HEK293 (cell line): ENCODE results near the gene ST8SIA5.

Source experiments
- CTCF ChIA-PET: fragments of 350-600 bp; formaldehyde crosslinking; extraction: SDS; loops from one replicate; lab custom pipeline; 2021; ENCODE audit warnings: antibody characterized with exemption; lab: Yijun Ruan, JAX
- POLR2A ChIA-PET: fragments of 300-600 bp; formaldehyde crosslinking; extraction: SDS; loops from one replicate; lab custom pipeline; 2020; ENCODE audit warnings: antibody characterized with exemption, inconsistent platforms; lab: Yijun Ruan, JAX
- H3K27ac ChIP-seq: fragments of 200-500 bp; sonication (Bioruptor generic); 2 replicates; pipeline ENCODE4 v1.5.1; 2014; ENCODE audit warnings: low read depth, low read length, control low read depth, inconsistent platforms; ENCODE audit errors: extremely low read depth
- H3K36me3 ChIP-seq, 2 experiments: fragments of 200-500 bp in 1 of 2; sonication (Bioruptor generic) in 1 of 2; 1 replicate in 1 of 2; 2 replicates in 1 of 2; pipeline ENCODE4 v1.5.1; 2014 to 2017; ENCODE audit warnings: inconsistent platforms in 2 of 2, low read length in 2 of 2; ENCODE audit not compliant: control insufficient read depth in 2 of 2, insufficient read depth in 1 of 2
- H3K4me1 ChIP-seq: fragments of 200-500 bp; sonication (Bioruptor generic); 2 replicates; pipeline ENCODE4 v1.5.1; 2014; ENCODE audit warnings: mild to moderate bottlenecking, low read length, inconsistent platforms; ENCODE audit not compliant: control insufficient read depth, insufficient read depth
- H3K4me3 ChIP-seq: 2 replicates; pipeline ENCODE4 v1.5.1; 2011; ENCODE audit warnings: low read depth, mild to moderate bottlenecking, control low read depth, low read length, moderate library complexity
- H3K9me3 ChIP-seq: fragments of 200-500 bp; sonication (Bioruptor generic); 2 replicates; pipeline ENCODE4 v1.5.1; 2014; ENCODE audit warnings: low read depth, low read length, inconsistent platforms; ENCODE audit not compliant: control insufficient read depth, insufficient read depth
- FEZF1 ChIP-seq: fragments of 450-650 bp; formaldehyde crosslinking; IDR thresholded peaks from 2 replicates; pipeline ENCODE4 v1.5.1; 2016; ENCODE audit warnings: missing biosample characterization, missing genetic modification characterization
- GFI1B ChIP-seq: fragments of 450-650 bp; formaldehyde crosslinking; IDR thresholded peaks from 2 replicates; pipeline ENCODE4 v1.5.1; 2016; ENCODE audit warnings: missing biosample characterization, missing genetic modification characterization
- GLIS1 ChIP-seq: fragments of 450-650 bp; formaldehyde crosslinking; IDR thresholded peaks from 2 replicates; pipeline ENCODE4 v1.5.1; 2016; ENCODE audit warnings: missing biosample characterization, missing genetic modification characterization
- GLIS2 ChIP-seq: fragments of 450-650 bp; formaldehyde crosslinking; IDR thresholded peaks from 2 replicates; pipeline ENCODE4 v1.5.1; 2016; ENCODE audit warnings: missing biosample characterization, missing genetic modification characterization
- ZFHX2 ChIP-seq: fragments of 450-650 bp; formaldehyde crosslinking; conservative IDR thresholded peaks from 2 replicates; pipeline ENCODE4 v1.5.1; 2016; ENCODE audit warnings: missing biosample characterization, missing genetic modification characterization
- ZFP3 ChIP-seq: fragments of 450-650 bp; formaldehyde crosslinking; IDR thresholded peaks from 2 replicates; pipeline ENCODE4 v1.5.1; 2016; ENCODE audit warnings: low read depth, missing biosample characterization, missing genetic modification characterization
- ZFP37 ChIP-seq: fragments of 450-650 bp; formaldehyde crosslinking; IDR thresholded peaks from 2 replicates; pipeline ENCODE4 v1.5.1; 2016; ENCODE audit warnings: missing biosample characterization, missing genetic modification characterization
- ZNF155 ChIP-seq: fragments of 450-650 bp; formaldehyde crosslinking; IDR thresholded peaks from 2 replicates; pipeline ENCODE4 v1.5.1; 2016; ENCODE audit warnings: missing biosample characterization, missing genetic modification characterization
- ZNF16 ChIP-seq: fragments of 450-650 bp; formaldehyde crosslinking; IDR thresholded peaks from 2 replicates; pipeline ENCODE4 v1.5.1; 2016; ENCODE audit warnings: low read depth, missing biosample characterization, missing genetic modification characterization
- ZNF2 ChIP-seq: fragments of 450-650 bp; formaldehyde crosslinking; IDR thresholded peaks from 2 replicates; pipeline ENCODE4 v1.5.1; 2016; ENCODE audit warnings: missing biosample characterization, missing genetic modification characterization
- ZNF292 ChIP-seq: fragments of 450-650 bp; formaldehyde crosslinking; IDR thresholded peaks from 2 replicates; pipeline ENCODE4 v1.5.1; 2016; ENCODE audit warnings: low read depth, missing biosample characterization, missing genetic modification characterization, borderline replicate concordance
- ZNF670 ChIP-seq: fragments of 450-650 bp; formaldehyde crosslinking; IDR thresholded peaks from 2 replicates; pipeline ENCODE4 v1.5.1; 2016; ENCODE audit warnings: missing biosample characterization, missing genetic modification characterization, low read depth
- ZNF776 ChIP-seq: fragments of 450-650 bp; formaldehyde crosslinking; IDR thresholded peaks from 2 replicates; pipeline ENCODE4 v1.5.0; 2017; ENCODE audit warnings: missing biosample characterization, missing genetic modification characterization, borderline replicate concordance
- ZNF785 ChIP-seq: fragments of 450-650 bp; formaldehyde crosslinking; IDR thresholded peaks from 2 replicates; pipeline ENCODE4 v1.5.1; 2016; ENCODE audit warnings: missing biosample characterization, missing genetic modification characterization
- ZNF843 ChIP-seq: fragments of 450-650 bp; formaldehyde crosslinking; IDR thresholded peaks from 2 replicates; pipeline ENCODE4 v1.5.1; 2016; ENCODE audit warnings: missing biosample characterization, missing genetic modification characterization
- ZXDB ChIP-seq: fragments of 450-650 bp; formaldehyde crosslinking; IDR thresholded peaks from 2 replicates; pipeline ENCODE4 v1.5.1; 2016; ENCODE audit warnings: missing biosample characterization, missing genetic modification characterization
- TF ChIP-seq, protein P1 (sequence below): fragments of 450-650 bp; formaldehyde crosslinking; IDR thresholded peaks from 2 replicates; pipeline ENCODE4 v1.5.1; 2016; ENCODE audit warnings: missing biosample characterization, missing genetic modification characterization
- TF ChIP-seq, protein P2 (sequence below): fragments of 450-650 bp; formaldehyde crosslinking; IDR thresholded peaks from 2 replicates; pipeline ENCODE4 v1.5.1; 2016; ENCODE audit warnings: missing biosample characterization, missing genetic modification characterization
- TF ChIP-seq, protein P3 (sequence below): fragments of 450-650 bp; formaldehyde crosslinking; IDR thresholded peaks from 2 replicates; pipeline ENCODE4 v1.5.1; 2016; ENCODE audit warnings: missing biosample characterization, missing genetic modification characterization
- TF ChIP-seq, protein P4 (sequence below): fragments of 450-650 bp; formaldehyde crosslinking; optimal IDR thresholded peaks from 2 replicates; pipeline ENCODE3; 2016; ENCODE audit warnings: missing biosample characterization, mild to moderate bottlenecking, missing genetic modification characterization

Gene ST8SIA5

DNA sequence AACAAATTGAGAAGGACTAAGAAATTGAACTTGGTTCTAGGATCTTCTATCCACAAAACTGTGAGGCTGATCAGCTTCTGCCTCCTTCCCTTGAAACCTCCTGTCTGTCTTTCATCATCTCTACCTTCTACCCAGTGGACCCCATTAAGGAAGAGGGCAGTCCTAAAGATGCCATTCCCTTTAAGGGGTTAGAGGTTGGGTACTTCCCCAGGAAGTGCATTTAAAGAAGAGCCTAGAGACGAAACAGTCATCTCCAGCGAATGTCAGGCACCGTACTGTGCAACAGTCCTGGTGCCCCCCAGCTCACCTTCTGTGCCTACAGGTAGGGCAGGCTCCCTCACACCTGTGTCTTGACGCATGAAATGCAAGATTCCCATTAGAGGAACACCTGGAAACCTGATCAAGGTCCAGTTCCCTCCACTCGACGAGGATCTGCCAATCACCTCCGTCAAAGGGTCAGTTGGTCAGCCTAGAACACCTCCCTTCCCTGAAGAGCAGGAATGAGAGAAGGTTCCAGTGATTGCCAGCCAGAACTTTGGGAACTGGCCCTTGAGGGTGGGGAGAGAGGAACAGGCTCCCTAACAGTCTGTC is 120.7 kb downstream of the ST8SIA5 start:
- Histone ChIP-seq H3K4me3 (no peak overlapping the region), H3K27ac (no peak overlapping the region), H3K4me1 (no peaks in the 10 kb centered on the region), H3K36me3 (no peaks in the 10 kb centered on the region), H3K9me3 (no peaks in the 10 kb centered on the region)
- ChIA-PET POLR2A (no interaction called here), CTCF (no interaction called here)
- TF ChIP-seq ZNF155 (tag by site-specific recombination) (no peak), ZNF776 (no peak), ZXDB (no peak), GFI1B (tag by site-specific recombination) (no peak), GLIS1 (tag by site-specific recombination) (no peak), ZFP37 (tag by site-specific recombination) (no peak), ZNF785 (no peak), ZNF16 (tag by site-specific recombination) (no peak), ZNF292 (tag by site-specific recombination) (no peak), ZNF670 (tag by site-specific recombination) (no peak), ZFP3 (tag by site-specific recombination) (no peak), ZNF843 (tag by site-specific recombination) (no peak)
- TF ChIP-seq, protein P1, sequence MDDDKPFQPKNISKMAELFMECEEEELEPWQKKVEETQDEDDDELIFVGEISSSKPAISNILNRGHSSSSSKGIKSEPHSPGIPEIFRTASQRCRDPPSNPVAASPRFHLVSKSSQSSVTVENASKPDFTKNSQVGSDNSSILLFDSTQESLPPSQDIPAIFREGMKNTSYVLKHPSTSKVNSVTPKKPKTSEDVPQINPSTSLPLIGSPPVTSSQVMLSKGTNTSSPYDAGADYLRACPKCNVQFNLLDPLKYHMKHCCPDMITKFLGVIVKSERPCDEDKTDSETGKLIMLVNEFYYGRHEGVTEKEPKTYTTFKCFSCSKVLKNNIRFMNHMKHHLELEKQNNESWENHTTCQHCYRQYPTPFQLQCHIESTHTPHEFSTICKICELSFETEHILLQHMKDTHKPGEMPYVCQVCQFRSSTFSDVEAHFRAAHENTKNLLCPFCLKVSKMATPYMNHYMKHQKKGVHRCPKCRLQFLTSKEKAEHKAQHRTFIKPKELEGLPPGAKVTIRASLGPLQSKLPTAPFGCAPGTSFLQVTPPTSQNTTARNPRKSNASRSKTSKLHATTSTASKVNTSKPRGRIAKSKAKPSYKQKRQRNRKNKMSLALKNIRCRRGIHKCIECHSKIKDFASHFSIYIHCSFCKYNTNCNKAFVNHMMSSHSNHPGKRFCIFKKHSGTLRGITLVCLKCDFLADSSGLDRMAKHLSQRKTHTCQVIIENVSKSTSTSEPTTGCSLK = no peak
- TF ChIP-seq, protein P2, sequence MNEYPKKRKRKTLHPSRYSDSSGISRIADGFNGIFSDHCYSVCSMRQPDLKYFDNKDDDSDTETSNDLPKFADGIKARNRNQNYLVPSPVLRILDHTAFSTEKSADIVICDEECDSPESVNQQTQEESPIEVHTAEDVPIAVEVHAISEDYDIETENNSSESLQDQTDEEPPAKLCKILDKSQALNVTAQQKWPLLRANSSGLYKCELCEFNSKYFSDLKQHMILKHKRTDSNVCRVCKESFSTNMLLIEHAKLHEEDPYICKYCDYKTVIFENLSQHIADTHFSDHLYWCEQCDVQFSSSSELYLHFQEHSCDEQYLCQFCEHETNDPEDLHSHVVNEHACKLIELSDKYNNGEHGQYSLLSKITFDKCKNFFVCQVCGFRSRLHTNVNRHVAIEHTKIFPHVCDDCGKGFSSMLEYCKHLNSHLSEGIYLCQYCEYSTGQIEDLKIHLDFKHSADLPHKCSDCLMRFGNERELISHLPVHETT (tag by site-specific recombination) = no peak
- TF ChIP-seq, protein P3, sequence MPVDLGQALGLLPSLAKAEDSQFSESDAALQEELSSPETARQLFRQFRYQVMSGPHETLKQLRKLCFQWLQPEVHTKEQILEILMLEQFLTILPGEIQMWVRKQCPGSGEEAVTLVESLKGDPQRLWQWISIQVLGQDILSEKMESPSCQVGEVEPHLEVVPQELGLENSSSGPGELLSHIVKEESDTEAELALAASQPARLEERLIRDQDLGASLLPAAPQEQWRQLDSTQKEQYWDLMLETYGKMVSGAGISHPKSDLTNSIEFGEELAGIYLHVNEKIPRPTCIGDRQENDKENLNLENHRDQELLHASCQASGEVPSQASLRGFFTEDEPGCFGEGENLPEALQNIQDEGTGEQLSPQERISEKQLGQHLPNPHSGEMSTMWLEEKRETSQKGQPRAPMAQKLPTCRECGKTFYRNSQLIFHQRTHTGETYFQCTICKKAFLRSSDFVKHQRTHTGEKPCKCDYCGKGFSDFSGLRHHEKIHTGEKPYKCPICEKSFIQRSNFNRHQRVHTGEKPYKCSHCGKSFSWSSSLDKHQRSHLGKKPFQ (tag by site-specific recombination) = no peak

DNA sequence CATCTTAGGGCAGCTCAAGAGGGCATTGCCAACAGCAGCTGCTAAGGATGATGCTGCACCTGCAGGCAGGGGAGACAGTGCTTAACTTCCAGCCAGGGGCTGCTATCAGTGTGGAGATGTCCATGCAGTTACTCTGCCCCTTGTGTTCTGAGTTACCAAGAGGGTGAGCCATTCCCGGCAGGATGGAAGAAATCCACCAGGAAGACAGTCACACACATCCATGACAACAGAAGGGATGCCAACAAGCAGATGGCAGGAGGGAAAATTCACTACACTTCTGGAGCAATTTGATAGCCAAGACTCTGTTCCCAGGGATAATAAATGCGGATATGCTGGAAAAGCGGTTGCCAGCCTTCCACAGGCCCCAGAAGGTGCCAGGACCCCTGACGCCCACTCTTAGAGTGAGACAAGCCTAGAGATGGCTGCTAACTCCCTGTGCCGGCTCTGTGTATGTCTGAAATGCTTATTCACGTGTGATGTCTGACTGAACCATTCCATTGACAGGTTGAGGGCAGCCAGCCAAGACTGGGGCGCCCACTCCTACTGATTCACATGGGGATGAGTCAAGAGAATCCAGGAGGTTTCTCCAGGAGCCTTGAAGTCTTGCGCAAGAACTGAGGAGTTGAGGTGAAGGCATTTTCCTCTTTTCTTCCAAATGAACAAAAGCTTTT is 124.3 kb downstream of the ST8SIA5 start:
- H3K4me1 ChIP-seq = no peaks in the 10 kb centered on the region
- POLR2A ChIA-PET = no interaction called here
- H3K4me3 ChIP-seq = no peak overlapping the region
- no peak for TF ChIP-seq GFI1B (tag by site-specific recombination)
- 0 out of 2 replicates have a peak, but pooled peaks have one; percentile 16 for TF ChIP-seq ZFHX2 (tag by site-specific recombination)
- TF ChIP-seq, all 188 proteins: peak for 1
- no peak overlapping the region for H3K27ac ChIP-seq
- H3K36me3 ChIP-seq = no peaks in the 10 kb centered on the region
- no peaks in the 10 kb centered on the region for H3K9me3 ChIP-seq
- CTCF ChIA-PET = interaction anchor here (0.6 to 2.4 kb wide), 3 partner anchors 10 to 536 kb away, joined by 3 to 9 read pairs (median 8); no protein-coding TSS in a partner anchor

DNA sequence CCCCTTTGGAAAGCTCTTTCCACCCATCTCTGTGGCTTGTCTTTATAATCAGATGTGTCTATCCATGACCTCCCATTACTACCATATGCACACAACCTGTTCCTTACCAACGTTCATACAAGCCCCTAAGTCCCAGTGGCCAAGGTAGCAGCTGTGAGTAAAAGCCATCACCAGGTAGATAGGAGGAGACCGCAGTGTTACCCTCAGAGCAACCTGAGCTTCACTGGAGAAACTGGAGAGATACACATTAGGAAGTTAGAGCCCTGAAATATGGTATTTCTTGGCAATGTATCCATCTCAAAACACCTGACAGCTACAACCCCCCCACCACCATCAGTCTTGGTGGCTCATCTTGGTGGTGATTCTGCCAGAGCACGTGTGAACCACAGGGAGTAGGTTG is 125.9 kb downstream of the ST8SIA5 start:
- ChIA-PET CTCF (interaction anchor here (0.8 to 2.4 kb wide), 2 partner anchors 8 to 350 kb away, joined by 3 to 8 read pairs; no protein-coding TSS in a partner anchor), POLR2A (no interaction called here)
- TF ChIP-seq GLIS2 (no peak), ZNF2 (tag by site-specific recombination) (no peak), FEZF1 (no peak)
- TF ChIP-seq, protein P4, sequence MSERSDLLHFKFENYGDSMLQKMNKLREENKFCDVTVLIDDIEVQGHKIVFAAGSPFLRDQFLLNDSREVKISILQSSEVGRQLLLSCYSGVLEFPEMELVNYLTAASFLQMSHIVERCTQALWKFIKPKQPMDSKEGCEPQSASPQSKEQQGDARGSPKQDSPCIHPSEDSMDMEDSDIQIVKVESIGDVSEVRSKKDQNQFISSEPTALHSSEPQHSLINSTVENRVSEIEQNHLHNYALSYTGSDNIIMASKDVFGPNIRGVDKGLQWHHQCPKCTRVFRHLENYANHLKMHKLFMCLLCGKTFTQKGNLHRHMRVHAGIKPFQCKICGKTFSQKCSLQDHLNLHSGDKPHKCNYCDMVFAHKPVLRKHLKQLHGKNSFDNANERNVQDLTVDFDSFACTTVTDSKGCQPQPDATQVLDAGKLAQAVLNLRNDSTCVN = no peak
- Histone ChIP-seq H3K4me1 (no peaks in the 10 kb centered on the region), H3K27ac (no peak overlapping the region), H3K4me3 (no peak overlapping the region), H3K9me3 (no peaks in the 10 kb centered on the region), H3K36me3 (no peaks in the 10 kb centered on the region)
